Neural cell (in vitro differentiated cells): ENCODE measurements around the gene LARGE1. TPM values are rescaled to one million over a fixed set of nuclear protein-coding genes. Genes with fewer than 3 reads are reported as not detected.

Source experiments
- H2AFZ ChIP-seq: fragments of 200-600, 300-800 bp; sonication (generic), shearing (Covaris generic); 2 replicates; pipeline ENCODE4 v1.6.0; 2014; ENCODE audit warnings: low read depth, mild to moderate bottlenecking, antibody characterized with exemption, low read length, moderate library complexity
- H3F3A ChIP-seq: fragments of 200-600 bp; shearing (Covaris generic); 2 replicates; pipeline ENCODE4 v1.6.1; 2016; ENCODE audit warnings: mild to moderate bottlenecking, moderate library complexity, mixed read lengths, antibody characterized with exemption, low read length; ENCODE audit not compliant: insufficient read depth, poor library complexity, severe bottlenecking
- H3K27ac ChIP-seq: fragments of 200-600, 300-800 bp; sonication (generic), shearing (Covaris generic); 2 replicates; pipeline ENCODE4 v1.5.1; 2014; ENCODE audit warnings: mild to moderate bottlenecking, low read length, moderate library complexity
- H3K27me3 ChIP-seq: fragments of 300-800, 200-600 bp; sonication (generic), shearing (Covaris generic); 2 replicates; pipeline ENCODE4 v1.6.0; 2014; ENCODE audit warnings: mild to moderate bottlenecking, low read depth, low read length, moderate library complexity; ENCODE audit not compliant: insufficient read depth
- H3K36me3 ChIP-seq: fragments of 300-800, 200-600 bp; sonication (generic), shearing (Covaris generic); 2 replicates; pipeline ENCODE4 v1.5.1; 2014; ENCODE audit warnings: mild to moderate bottlenecking, antibody characterized with exemption, low read length, moderate library complexity; ENCODE audit not compliant: insufficient read depth
- H3K4me2 ChIP-seq: fragments of 300-800, 200-600 bp; sonication (generic), shearing (Covaris generic); 2 replicates; pipeline ENCODE4 v1.6.0; 2014; ENCODE audit warnings: mild to moderate bottlenecking, low read length
- H3K4me3 ChIP-seq: fragments of 300-800, 200-600 bp; sonication (generic), shearing (Covaris generic); 2 replicates; pipeline ENCODE4 v1.5.1; 2014; ENCODE audit warnings: mild to moderate bottlenecking, low read length, moderate library complexity
- H3K79me2 ChIP-seq: fragments of 200-600 bp; shearing (Covaris generic); replicated peaks from 2 replicates; pipeline ENCODE4 v1.6.0; 2014; ENCODE audit warnings: mild to moderate bottlenecking, low read length, moderate library complexity; ENCODE audit not compliant: insufficient read depth
- H3K9ac ChIP-seq: fragments of 300-800, 200-600 bp; sonication (generic), shearing (Covaris generic); 2 replicates; pipeline ENCODE4 v1.6.1; 2016; ENCODE audit warnings: mild to moderate bottlenecking, low read length, mixed read lengths
- H3K9me2 ChIP-seq: fragments of 200-600 bp; shearing (Covaris generic); 2 replicates; pipeline ENCODE4 v1.6.1; 2016; ENCODE audit warnings: mild to moderate bottlenecking, low read length, mixed read lengths; ENCODE audit not compliant: insufficient read depth
- H3K9me3 ChIP-seq: fragments of 200-600, 300-800 bp; sonication (generic), shearing (Covaris generic); 2 replicates; pipeline ENCODE4 v1.6.1; 2016; ENCODE audit warnings: mild to moderate bottlenecking, mixed run types, low read length, moderate library complexity, mixed read lengths
- H4K20me1 ChIP-seq: fragments of 200-600 bp; shearing (Covaris generic); 2 replicates; pipeline ENCODE4 v1.6.1; 2016; ENCODE audit warnings: mild to moderate bottlenecking, mixed run types; ENCODE audit not compliant: insufficient read depth
- CTCF ChIP-seq: fragments of 450-650 bp; IDR thresholded peaks from 2 replicates; pipeline ENCODE4 v1.5.1; 2014; ENCODE audit warnings: antibody characterized with exemption, mild to moderate bottlenecking, moderate library complexity; ENCODE audit not compliant: poor library complexity, severe bottlenecking
- EP300 ChIP-seq: fragments of 450-650 bp; conservative IDR thresholded peaks from 2 replicates; pipeline ENCODE4 v1.6.1; 2014; ENCODE audit warnings: antibody characterized with exemption, mild to moderate bottlenecking, moderate library complexity; ENCODE audit not compliant: poor library complexity, severe bottlenecking
- EZH2 ChIP-seq: fragments of 200-600, 300-800 bp; shearing (Covaris generic), sonication (generic); IDR thresholded peaks from 2 replicates; pipeline ENCODE4 v1.6.1; 2014; ENCODE audit warnings: antibody characterized with exemption, low read length, borderline replicate concordance, mild to moderate bottlenecking; ENCODE audit not compliant: insufficient read depth, poor library complexity, severe bottlenecking
- MXI1 ChIP-seq: fragments of 450-650 bp; conservative IDR thresholded peaks from 2 replicates; pipeline ENCODE4 v1.6.1; 2014; ENCODE audit warnings: antibody characterized with exemption, mild to moderate bottlenecking; ENCODE audit not compliant: poor library complexity, severe bottlenecking
- RAD21 ChIP-seq: fragments of 450-650 bp; conservative IDR thresholded peaks from 2 replicates; pipeline ENCODE4 v1.6.1; 2014; ENCODE audit warnings: antibody characterized with exemption, mild to moderate bottlenecking, moderate library complexity
- REST ChIP-seq: IDR thresholded peaks from 2 replicates; pipeline ENCODE4 v1.6.1; 2012; ENCODE audit warnings: borderline replicate concordance
- SMC3 ChIP-seq: fragments of 450-650 bp; conservative IDR thresholded peaks from 2 replicates; pipeline ENCODE4 v1.6.1; 2014; ENCODE audit warnings: antibody characterized with exemption, mild to moderate bottlenecking, moderate library complexity; ENCODE audit not compliant: poor library complexity
- TAF1 ChIP-seq: IDR thresholded peaks from 2 replicates; pipeline ENCODE4 v1.6.1; 2012; ENCODE audit warnings: low read depth
- polyA plus RNA-seq: library from polyadenylated mRNA; depleted of rRNA; stranded (reverse); fragments of >200 nt; gene quantifications from 2 replicates; pipeline ENCODE4 v1.2.3, GENCODE V29; 2014

LARGE1 gene
- polyA plus RNA-seq, 1 donor from 2014 or later = 27.5 TPM

GRCh38 chr22:33886696-33887095, 33.6 kb downstream of the LARGE1 start:
- no peak overlapping the region for H3K27ac ChIP-seq
- H3K9me3 ChIP-seq = no peaks in the 10 kb centered on the region
- no peak overlapping the region for H3K4me2 ChIP-seq
- H3K9ac ChIP-seq = no peak overlapping the region
- H3K9me2 ChIP-seq = no peaks in the 10 kb centered on the region
- no peak overlapping the region for H2AFZ ChIP-seq
- H3K36me3 ChIP-seq = no peaks in the 10 kb centered on the region
- no peak overlapping the region for H3K4me3 ChIP-seq
- H3F3A ChIP-seq = no peaks in the 10 kb centered on the region
- H4K20me1 ChIP-seq = no peaks in the 10 kb centered on the region
- no peaks in the 10 kb centered on the region for H3K27me3 ChIP-seq
- H3K79me2 ChIP-seq = no peaks in the 10 kb centered on the region
- TF ChIP-seq TAF1 (no peak), EZH2 (no peak), MXI1 (no peak), SMC3 (no peak), REST (no peak)

GRCh38 chr22:33884829-33885228, 35.4 kb downstream of the LARGE1 start:
- Histone ChIP-seq H3K4me3 (no peak overlapping the region), H3K27ac (no peak overlapping the region), H3K9me3 (no peaks in the 10 kb centered on the region), H3K9ac (no peak overlapping the region), H3K4me2 (no peak overlapping the region), H2AFZ (no peak overlapping the region), H3F3A (no peaks in the 10 kb centered on the region), H3K36me3 (no peaks in the 10 kb centered on the region), H4K20me1 (no peaks in the 10 kb centered on the region), H3K79me2 (no peaks in the 10 kb centered on the region), H3K27me3 (no peaks in the 10 kb centered on the region), H3K9me2 (no peaks in the 10 kb centered on the region)
- TF ChIP-seq SMC3 (no peak), MXI1 (no peak), RAD21 (no peak), EP300 (no peak), CTCF (no peak), EZH2 (no peak)
